OCI-LY3 (cell line): ENCODE measurements around the gene SLC7A1.

ENCODE experiments used
- H2AFZ ChIP-seq: fragments of 200-600, 300-600 bp; shearing (Covaris generic); 2 replicates; pipeline ENCODE4 v1.6.0; 2014; ENCODE audit warnings: antibody characterized with exemption, low read depth, low read length
- H3K27ac ChIP-seq: fragments of 200-600, 300-600 bp; sonication (generic); 2 replicates; pipeline ENCODE4 v1.5.1; 2014; ENCODE audit warnings: mild to moderate bottlenecking, low read length, moderate library complexity, mixed read lengths
- H3K27me3 ChIP-seq: fragments of 200-600, 300-600 bp; sonication (generic); 2 replicates; pipeline ENCODE4 v1.6.1; 2014; ENCODE audit warnings: low read depth, low read length, mixed read lengths
- H3K36me3 ChIP-seq: fragments of 200-600, 300-600 bp; sonication (generic); replicated peaks from 2 replicates; pipeline ENCODE3; 2014; ENCODE audit warnings: low read depth, low read length, mixed read lengths
- H3K4me1 ChIP-seq: fragments of 300-600, 200-600 bp; sonication (generic); 2 replicates; pipeline ENCODE4 v1.6.1; 2014; ENCODE audit warnings: low read length, mixed read lengths
- H3K4me2 ChIP-seq: fragments of 200-600, 300-600 bp; sonication (generic); 2 replicates; pipeline ENCODE4 v1.6.1; 2014; ENCODE audit warnings: low read length, mixed read lengths
- H3K4me3 ChIP-seq: fragments of 300-600, 200-600 bp; sonication (generic); 2 replicates; pipeline ENCODE4 v1.5.1; 2014; ENCODE audit warnings: antibody characterized with exemption, mild to moderate bottlenecking, low read length, moderate library complexity
- H3K79me2 ChIP-seq: fragments of 300-600, 200-600 bp; shearing (Covaris generic); 2 replicates; pipeline ENCODE4 v1.6.1; 2014; ENCODE audit warnings: mild to moderate bottlenecking, low read length, mixed read lengths
- H3K9ac ChIP-seq: fragments of 300-600, 200-600 bp; shearing (Covaris generic); 2 replicates; pipeline ENCODE4 v1.6.0; 2014; ENCODE audit warnings: mild to moderate bottlenecking, low read length, moderate library complexity
- H3K9me3 ChIP-seq: fragments of 200-600, 300-600 bp; shearing (Covaris generic); 2 replicates; pipeline ENCODE4 v1.6.1; 2014; ENCODE audit warnings: low read length, mixed read lengths; ENCODE audit not compliant: insufficient read depth
- H4K20me1 ChIP-seq: fragments of 200-600, 300-600 bp; sonication (generic); 2 replicates; pipeline ENCODE4 v1.6.1; 2016; ENCODE audit warnings: low read length, mixed read lengths; ENCODE audit not compliant: insufficient read depth
- CTCF ChIP-seq: fragments of 200-600, 300-600 bp; sonication (generic); IDR thresholded peaks from 2 replicates; pipeline ENCODE4 v1.5.1; 2014; ENCODE audit warnings: antibody characterized with exemption, low read length, low read depth
- EZH2phosphoT487 ChIP-seq: fragments of 200-600 bp; shearing (Covaris generic); IDR thresholded peaks from 2 replicates; pipeline ENCODE4 v1.6.1; 2018; ENCODE audit warnings: antibody characterized with exemption, mixed run types, low read depth

Gene SLC7A1

GRCh38 chr13:29496241-29496712 lies 99.2 kb downstream of the SLC7A1 start:
- 0 out of 2 replicates have a peak, but pooled peaks cover 9% of the 10 kb centered on the region for H3K27me3 ChIP-seq
- peak overlapping the region; percentile 72 for H3K4me3 ChIP-seq
- H3K27ac ChIP-seq, result peak overlapping the region; percentile 75
- H3K9me3 ChIP-seq, result no peaks in the 10 kb centered on the region
- TF ChIP-seq CTCF, result no peak
- no peak for TF ChIP-seq EZH2phosphoT487
- H2AFZ ChIP-seq, result peak overlapping the region; percentile 70; the same call in 1 of the 2 replicates
- no peaks in the 10 kb centered on the region for H3K36me3 ChIP-seq
- no peaks in the 10 kb centered on the region for H3K79me2 ChIP-seq
- H3K9ac ChIP-seq, result peak overlapping the region; percentile 68
- H4K20me1 ChIP-seq, result no peaks in the 10 kb centered on the region
- peaks cover 51% of the 10 kb centered on the region for H3K4me1 ChIP-seq
- peak overlapping the region; percentile 93 for H3K4me2 ChIP-seq

GRCh38 chr13:29494520-29494919 lies 101.0 kb downstream of the SLC7A1 start:
- peak overlapping the region; percentile 75 for H3K27ac ChIP-seq
- peak overlapping the region; percentile 93 for H3K4me2 ChIP-seq
- 0 out of 2 replicates have a peak, but pooled peaks cover 9% of the 10 kb centered on the region for H3K27me3 ChIP-seq
- no peaks in the 10 kb centered on the region for H3K79me2 ChIP-seq
- peak overlapping the region; percentile 39 for H3K9ac ChIP-seq
- no peaks in the 10 kb centered on the region for H3K36me3 ChIP-seq
- H3K4me1 ChIP-seq, result peaks cover 51% of the 10 kb centered on the region
- no peaks in the 10 kb centered on the region for H3K9me3 ChIP-seq
- H4K20me1 ChIP-seq, result no peaks in the 10 kb centered on the region
- no peak for TF ChIP-seq EZH2phosphoT487
- peak overlapping the region; percentile 52 for H3K4me3 ChIP-seq
- H2AFZ ChIP-seq, result 0 out of 2 replicates have a peak overlapping the region, but pooled peaks have one; percentile 10

GRCh38 chr13:29493796-29494195 lies 101.7 kb downstream of the SLC7A1 start:
- H3K27ac ChIP-seq, result peak overlapping the region; percentile 75
- peaks cover 51% of the 10 kb centered on the region for H3K4me1 ChIP-seq
- H4K20me1 ChIP-seq, result no peaks in the 10 kb centered on the region
- no peaks in the 10 kb centered on the region for H3K79me2 ChIP-seq
- peak overlapping the region; percentile 31 for H3K9ac ChIP-seq
- H3K9me3 ChIP-seq, result no peaks in the 10 kb centered on the region
- no peaks in the 10 kb centered on the region for H3K36me3 ChIP-seq
- no peak overlapping the region for H3K4me3 ChIP-seq
- no peak for TF ChIP-seq CTCF
- TF ChIP-seq EZH2phosphoT487, result no peak
- H3K4me2 ChIP-seq, result peak overlapping the region; percentile 93
- H3K27me3 ChIP-seq, result 0 out of 2 replicates have a peak, but pooled peaks cover 9% of the 10 kb centered on the region
- no peak overlapping the region for H2AFZ ChIP-seq

- Histone ChIP-seq H3K4me2 (no peak overlapping the region), H3K4me1 (peaks cover 51% of the 10 kb centered on the region), H3K79me2 (no peaks in the 10 kb centered on the region), H3K27me3 (0 out of 2 replicates have a peak, but pooled peaks cover 9% of the 10 kb centered on the region), H3K4me3 (no peak overlapping the region), H3K27ac (no peak overlapping the region), H4K20me1 (no peaks in the 10 kb centered on the region), H3K9me3 (no peaks in the 10 kb centered on the region), H2AFZ (no peak overlapping the region), H3K9ac (no peak overlapping the region), H3K36me3 (no peaks in the 10 kb centered on the region)
- no peak for TF ChIP-seq CTCF
- no peak for TF ChIP-seq EZH2phosphoT487
Observed at GRCh38 chr13:29491248-29491647, 104.2 kb downstream of the SLC7A1 start.
